OCI-LY3 (cell line): ENCODE data around the gene CAMK2A.

Experiments used
- CTCF ChIP-seq: fragments of 200-600, 300-600 bp; sonication (generic); IDR thresholded peaks from 2 replicates; pipeline ENCODE4 v1.5.1; 2014; ENCODE audit warnings: antibody characterized with exemption, low read length, low read depth
- EZH2phosphoT487 ChIP-seq: fragments of 200-600 bp; shearing (Covaris generic); IDR thresholded peaks from 2 replicates; pipeline ENCODE4 v1.6.1; 2018; ENCODE audit warnings: antibody characterized with exemption, mixed run types, low read depth

- TF ChIP-seq EZH2phosphoT487 (no peak), CTCF (no peak)
Measured at GRCh38 chr5:150297934-150298595, 8.5 kb upstream of the CAMK2A start.
